BLaER1 treated with 17β-estradiol and CSF1 and Interleukin-3, amounts not matched to agents 10 nM and 100 nM (cell line): ENCODE data around the gene LPCAT3.

Experiments
- H3K27ac ChIP-seq, 11 experiments: shearing (Covaris generic); formaldehyde crosslinking; 2 replicates each; pipeline ENCODE4 v1.8.1; 2022
- H3K27me3 ChIP-seq, 11 experiments: shearing (Covaris generic); formaldehyde crosslinking; 2 replicates each; pipeline ENCODE4 v1.8.1; 2022
- H3K36me3 ChIP-seq, 11 experiments: shearing (Covaris generic); formaldehyde crosslinking; 2 replicates each; pipeline ENCODE4 v1.8.1; 2022
- H3K4me1 ChIP-seq, 10 experiments: shearing (Covaris generic); formaldehyde crosslinking; 2 replicates each; pipeline ENCODE4 v1.8.1; 2022
- H3K4me2 ChIP-seq, 11 experiments: shearing (Covaris generic); formaldehyde crosslinking; 2 replicates each; pipeline ENCODE4 v1.8.1; 2022
- H3K4me3 ChIP-seq, 10 experiments: shearing (Covaris generic); formaldehyde crosslinking; 2 replicates each; pipeline ENCODE4 v1.8.1; 2022
- H3K9ac ChIP-seq, 11 experiments: shearing (Covaris generic); formaldehyde crosslinking; 2 replicates each; pipeline ENCODE4 v1.8.1; 2022
- H3K9me3 ChIP-seq, 11 experiments: shearing (Covaris generic); formaldehyde crosslinking; replicated peaks in 1 of 11; 2 replicates each; pipeline ENCODE4 v1.8.1; 2022
- H4K20me1 ChIP-seq, 11 experiments: shearing (Covaris generic); formaldehyde crosslinking; 2 replicates each; pipeline ENCODE4 v1.8.1; 2022
- Cebpa-rat ChIP-seq, 11 experiments: shearing (Covaris generic); IDR thresholded peaks; 2 replicates each; pipeline ENCODE4 v1.8.1; 2022

LPCAT3 gene

DNA sequence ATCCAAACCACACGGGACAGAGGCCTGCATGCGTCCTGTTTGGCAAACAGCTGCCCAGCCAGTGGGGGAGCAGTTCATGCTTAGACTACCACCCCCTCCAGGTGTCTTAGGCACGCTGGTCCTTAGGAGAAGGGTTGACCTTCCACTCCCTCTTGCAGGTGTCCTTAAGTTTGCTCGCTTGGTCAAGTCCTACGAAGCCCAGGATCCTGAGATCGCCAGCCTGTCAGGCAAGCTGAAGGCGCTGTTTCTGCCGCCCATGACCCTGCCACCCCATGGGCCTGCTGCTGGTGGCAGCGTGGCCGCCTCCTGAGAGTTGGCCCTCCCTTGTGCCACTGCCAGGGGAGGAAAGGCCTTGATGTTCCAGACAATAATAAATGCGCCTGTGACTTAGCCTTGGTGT is 72.7 kb downstream of the LPCAT3 start:
- peaks cover 5 to 21% (median 12%) of the 10 kb centered on the region in 11 experiments; a peak in 20 of 22 replicates for H3K36me3 ChIP-seq
- H4K20me1 ChIP-seq, result no peaks in the 10 kb centered on the region
- TF ChIP-seq Cebpa-rat (IDR thresholded peaks at IDR 0.05), result no peak
- H3K4me1 ChIP-seq, result peaks cover 65 to 85% (median 75%) of the 10 kb centered on the region in 10 experiments
- peak overlapping the region; percentile 31 to 79 (median 73); a peak in 19 of 20 replicates for H3K4me3 ChIP-seq
- peak overlapping the region; percentile 58 to 98 (median 89); a peak in 21 of 22 replicates for H3K9ac ChIP-seq
- peak overlapping the region; percentile 87 to 100 (median 97) for H3K4me2 ChIP-seq
- peak overlapping the region; percentile 44 to 96 (median 91); a peak in 21 of 22 replicates for H3K27ac ChIP-seq
- H3K27me3 ChIP-seq, result no peaks in the 10 kb centered on the region
- no peaks in the 10 kb centered on the region for H3K9me3 ChIP-seq

- Histone ChIP-seq H4K20me1 (no peaks in the 10 kb centered on the region), H3K9ac (peak overlapping the region; percentile 77 to 98 (median 89)), H3K4me1 (peaks cover 54 to 75% (median 65%) of the 10 kb centered on the region in 10 experiments), H3K9me3 (no peaks in the 10 kb centered on the region), H3K4me2 (peak overlapping the region; percentile 87 to 100 (median 97)), H3K27me3 (no peaks in the 10 kb centered on the region), H3K27ac (peak overlapping the region; percentile 86 to 96 (median 93); a peak in 21 of 22 replicates), H3K36me3 (peaks cover 5 to 31% (median 22%) of the 10 kb centered on the region in 11 experiments; a peak in 20 of 22 replicates), H3K4me3 (peak overlapping the region; percentile 60 to 79 (median 73))
- no peak for TF ChIP-seq Cebpa-rat (IDR thresholded peaks at IDR 0.05)
Observed at GRCh38 chr12:6944381-6945186, 73.7 kb downstream of the LPCAT3 start.

DNA sequence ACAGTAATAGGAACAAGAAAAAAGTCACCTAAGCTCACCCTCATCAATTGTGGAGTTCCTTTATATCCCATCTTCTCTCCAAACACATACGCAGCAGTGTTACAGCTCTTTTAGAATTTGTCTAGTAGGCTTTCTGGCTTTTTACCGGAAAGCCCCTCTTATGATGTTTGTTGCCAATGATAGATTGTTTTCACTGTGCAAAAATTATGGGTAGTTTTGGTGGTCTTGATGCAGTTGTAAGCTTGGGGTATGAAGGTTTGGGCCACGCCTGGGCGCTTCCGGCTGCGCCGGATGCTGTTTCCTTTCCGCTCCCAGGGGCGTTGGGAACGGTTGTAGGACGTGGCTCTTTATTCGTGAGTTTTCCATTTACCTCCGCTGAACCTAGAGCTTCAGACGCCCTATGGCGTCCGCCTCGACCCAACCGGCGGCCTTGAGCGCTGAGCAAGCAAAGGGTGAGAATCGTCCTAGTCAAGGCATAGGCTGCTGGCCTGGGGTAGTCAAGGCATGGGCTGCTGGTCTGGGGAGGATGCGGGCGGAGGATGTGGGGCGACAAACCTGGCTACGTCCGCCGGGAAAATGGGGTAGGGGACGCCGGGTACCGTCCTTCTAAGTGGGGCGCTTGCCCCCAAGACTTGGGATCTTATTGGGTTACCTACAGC is 74.4 kb downstream of the LPCAT3 start, which contains the start of the genes C12orf57 and RNU7-1:
C12orf57 (plus strand) TSS at position 301 of the 659 bp plus-strand sequence; CDS start at position 401, 100 bp downstream.
RNU7-1 (plus strand) TSS at position 95 of the 659 bp plus-strand sequence.
- TF ChIP-seq Cebpa-rat (IDR thresholded peaks at IDR 0.05), result no peak
- H3K4me2 ChIP-seq, result peak within 1 kb of the TSS; percentile 87 to 100 (median 97)
- no peaks in the 10 kb centered on the region for H3K9me3 ChIP-seq
- H3K9ac ChIP-seq, result peak within 1 kb of the TSS; percentile 77 to 98 (median 89)
- no peaks in the 10 kb centered on the region for H4K20me1 ChIP-seq
- H3K36me3 ChIP-seq, result peaks cover 5 to 38% (median 30%) of the 10 kb centered on the region in 11 experiments; a peak in 20 of 22 replicates
- H3K4me1 ChIP-seq, result peaks cover 50 to 72% (median 61%) of the 10 kb centered on the region in 10 experiments
- H3K27me3 ChIP-seq, result no peaks in the 10 kb centered on the region
- peak within 1 kb of the TSS; percentile 86 to 96 (median 93) for H3K27ac ChIP-seq
- peak within 1 kb of the TSS; percentile 60 to 79 (median 73) for H3K4me3 ChIP-seq

DNA sequence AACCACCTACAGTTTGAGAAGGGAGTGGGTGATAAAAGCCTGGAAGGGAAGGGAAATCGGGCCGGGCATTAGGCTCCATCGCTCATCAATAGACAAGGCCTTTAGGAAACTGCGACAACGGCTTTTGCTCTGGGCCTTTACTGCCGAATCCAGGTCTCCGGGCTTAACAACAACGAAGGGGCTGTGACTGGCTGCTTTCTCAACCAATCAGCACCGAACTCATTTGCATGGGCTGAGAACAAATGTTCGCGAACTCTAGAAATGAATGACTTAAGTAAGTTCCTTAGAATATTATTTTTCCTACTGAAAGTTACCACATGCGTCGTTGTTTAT is 74.9 kb downstream of the LPCAT3 start:
- peaks cover 50 to 72% (median 61%) of the 10 kb centered on the region in 10 experiments for H3K4me1 ChIP-seq
- H4K20me1 ChIP-seq, result no peaks in the 10 kb centered on the region
- peak overlapping the region; percentile 87 to 100 (median 97) for H3K4me2 ChIP-seq
- H3K36me3 ChIP-seq, result peaks cover 5 to 43% (median 34%) of the 10 kb centered on the region in 11 experiments; a peak in 20 of 22 replicates
- H3K27me3 ChIP-seq, result no peaks in the 10 kb centered on the region
- H3K27ac ChIP-seq, result peak overlapping the region; percentile 86 to 96 (median 93)
- H3K9ac ChIP-seq, result peak overlapping the region; percentile 77 to 98 (median 89)
- H3K9me3 ChIP-seq, result no peaks in the 10 kb centered on the region
- H3K4me3 ChIP-seq, result peak overlapping the region; percentile 60 to 79 (median 73); a peak in 18 of 20 replicates
- TF ChIP-seq Cebpa-rat (IDR thresholded peaks at IDR 0.05), result no peak

DNA sequence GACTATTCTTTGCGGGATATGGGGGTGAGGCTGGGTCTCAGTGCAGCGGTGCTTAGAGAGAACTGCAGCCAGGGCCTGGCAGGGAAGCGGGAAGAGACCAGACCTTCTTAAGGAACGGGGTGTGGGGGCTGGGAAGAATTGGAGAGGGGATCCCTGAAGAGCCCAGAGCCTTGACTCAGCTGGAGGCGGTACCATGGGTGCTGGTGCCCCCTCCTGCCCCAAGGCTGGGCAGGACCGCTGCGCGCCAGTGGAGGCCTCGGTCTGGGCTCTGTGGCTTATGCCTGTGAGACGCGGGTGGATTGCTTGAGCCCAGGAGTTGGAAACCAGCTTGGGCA is 76.0 kb downstream of the LPCAT3 start:
- Histone ChIP-seq H3K9ac (peak overlapping the region; percentile 77 to 98 (median 89); a peak in 18 of 22 replicates), H3K4me3 (no peak overlapping the region), H4K20me1 (no peaks in the 10 kb centered on the region), H3K27ac (peak overlapping the region in 10 of 11 experiments; percentile 86 to 96 (median 94); a peak in 19 of 22 replicates), H3K9me3 (no peaks in the 10 kb centered on the region), H3K4me2 (peak overlapping the region; percentile 87 to 100 (median 97)), H3K36me3 (peaks cover 5 to 44% (median 35%) of the 10 kb centered on the region in 11 experiments; a peak in 20 of 22 replicates), H3K4me1 (peaks cover 47 to 69% (median 57%) of the 10 kb centered on the region in 10 experiments), H3K27me3 (no peaks in the 10 kb centered on the region)
- TF ChIP-seq Cebpa-rat (IDR thresholded peaks at IDR 0.05), result no peak

DNA sequence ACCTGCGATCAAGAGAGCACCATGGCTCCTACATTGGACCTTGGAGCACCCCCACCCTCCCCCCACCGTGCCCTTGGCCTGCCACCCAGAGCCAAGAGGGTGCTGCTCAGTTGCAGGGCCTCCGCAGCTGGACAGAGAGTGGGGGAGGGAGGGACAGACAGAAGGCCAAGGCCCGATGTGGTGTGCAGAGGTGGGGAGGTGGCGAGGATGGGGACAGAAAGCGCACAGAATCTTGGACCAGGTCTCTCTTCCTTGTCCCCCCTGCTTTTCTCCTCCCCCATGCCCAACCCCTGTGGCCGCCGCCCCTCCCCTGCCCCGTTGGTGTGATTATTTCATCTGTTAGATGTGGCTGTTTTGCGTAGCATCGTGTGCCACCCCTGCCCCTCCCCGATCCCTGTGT is 76.5 kb downstream of the LPCAT3 start:
- H3K27ac ChIP-seq, result peak overlapping the region in 4 of 11 experiments; percentile 88 to 95 (median 92); a peak in 6 of 22 replicates

GRCh38 chr12:6941267-6941666 is 77.0 kb downstream of the LPCAT3 start:
- Histone ChIP-seq H3K9me3 (no peaks in the 10 kb centered on the region), H3K36me3 (peaks cover 5 to 50% (median 39%) of the 10 kb centered on the region in 11 experiments; a peak in 20 of 22 replicates), H3K4me1 (peaks cover 46 to 69% (median 57%) of the 10 kb centered on the region in 10 experiments), H3K27me3 (no peaks in the 10 kb centered on the region), H3K9ac (peak overlapping the region in 6 of 11 experiments; percentile 7 to 98 (median 71); a peak in 6 of 22 replicates), H4K20me1 (0 out of 22 replicates have a peak, but pooled peaks cover 0 to 5% (median 0%) of the 10 kb centered on the region in 11 experiments), H3K4me3 (no peak overlapping the region), H3K27ac (peak overlapping the region in 3 of 11 experiments; percentile 10 to 95 (median 88); a peak in 5 of 22 replicates), H3K4me2 (peak overlapping the region in 1 of 11 experiments; percentile 18; a peak in 1 of 22 replicates)
- TF ChIP-seq Cebpa-rat (IDR thresholded peaks at IDR 0.05), result no peak

More for the DNA sequence above, 76.5 kb downstream of the LPCAT3 start:
- peaks cover 5 to 45% (median 35%) of the 10 kb centered on the region in 11 experiments; a peak in 20 of 22 replicates for H3K36me3 ChIP-seq
- H3K9ac ChIP-seq, result peak overlapping the region in 7 of 11 experiments; percentile 7 to 98 (median 87); a peak in 8 of 22 replicates
- H3K4me2 ChIP-seq, result 0 out of 22 replicates have a peak overlapping the region, but pooled peaks of 2 of the 11 experiments have one; percentile 18 to 89
- no peaks in the 10 kb centered on the region for H3K27me3 ChIP-seq
- H4K20me1 ChIP-seq, result 0 out of 22 replicates have a peak, but pooled peaks cover 0 to under 1% (median 0%) of the 10 kb centered on the region in 11 experiments
- TF ChIP-seq Cebpa-rat (IDR thresholded peaks at IDR 0.05), result no peak
- H3K9me3 ChIP-seq, result no peaks in the 10 kb centered on the region
- no peak overlapping the region for H3K4me3 ChIP-seq
- peaks cover 46 to 69% (median 57%) of the 10 kb centered on the region in 10 experiments for H3K4me1 ChIP-seq

- Histone ChIP-seq H3K27ac (peak overlapping the region in 9 of 11 experiments; percentile 85 to 97 (median 96); a peak in 14 of 22 replicates), H3K9ac (peak overlapping the region in 10 of 11 experiments; percentile 1 to 98 (median 96); a peak in 15 of 22 replicates), H3K4me2 (peak overlapping the region in 2 of 11 experiments; percentile 99; a peak in 3 of 22 replicates), H3K27me3 (no peaks in the 10 kb centered on the region), H4K20me1 (peaks cover 0 to 26% (median under 1%) of the 10 kb centered on the region in 11 experiments; a peak in 6 of 22 replicates), H3K4me1 (peaks cover 52 to 73% (median 62%) of the 10 kb centered on the region in 10 experiments), H3K4me3 (no peak overlapping the region), H3K36me3 (peaks cover 24 to 71% (median 60%) of the 10 kb centered on the region in 11 experiments), H3K9me3 (no peaks in the 10 kb centered on the region)
- no peak for TF ChIP-seq Cebpa-rat (IDR thresholded peaks at IDR 0.05)
Observed at GRCh38 chr12:6939191-6939540, 79.1 kb downstream of the LPCAT3 start.
